Activated T-cell treated with anti-CD3 and anti-CD28 coated beads for 1 hour (primary cell): Measurements from ENCODE around the gene LRATD1.

ENCODE experiments used
- DNase-seq: peaks from one replicate; pipeline ENCODE4 v3.0.0-alpha.2; 2020; ENCODE audit warnings: low read depth

The LRATD1 gene

GRCh38 chr2:14633461-14634181 is 1.1 kb downstream of the LRATD1 start:
- DNase-seq = no peak

- no peak for DNase-seq
These were observed 1.6 kb downstream of the LRATD1 start for GRCh38 chr2:14634182-14634488.

DNA sequence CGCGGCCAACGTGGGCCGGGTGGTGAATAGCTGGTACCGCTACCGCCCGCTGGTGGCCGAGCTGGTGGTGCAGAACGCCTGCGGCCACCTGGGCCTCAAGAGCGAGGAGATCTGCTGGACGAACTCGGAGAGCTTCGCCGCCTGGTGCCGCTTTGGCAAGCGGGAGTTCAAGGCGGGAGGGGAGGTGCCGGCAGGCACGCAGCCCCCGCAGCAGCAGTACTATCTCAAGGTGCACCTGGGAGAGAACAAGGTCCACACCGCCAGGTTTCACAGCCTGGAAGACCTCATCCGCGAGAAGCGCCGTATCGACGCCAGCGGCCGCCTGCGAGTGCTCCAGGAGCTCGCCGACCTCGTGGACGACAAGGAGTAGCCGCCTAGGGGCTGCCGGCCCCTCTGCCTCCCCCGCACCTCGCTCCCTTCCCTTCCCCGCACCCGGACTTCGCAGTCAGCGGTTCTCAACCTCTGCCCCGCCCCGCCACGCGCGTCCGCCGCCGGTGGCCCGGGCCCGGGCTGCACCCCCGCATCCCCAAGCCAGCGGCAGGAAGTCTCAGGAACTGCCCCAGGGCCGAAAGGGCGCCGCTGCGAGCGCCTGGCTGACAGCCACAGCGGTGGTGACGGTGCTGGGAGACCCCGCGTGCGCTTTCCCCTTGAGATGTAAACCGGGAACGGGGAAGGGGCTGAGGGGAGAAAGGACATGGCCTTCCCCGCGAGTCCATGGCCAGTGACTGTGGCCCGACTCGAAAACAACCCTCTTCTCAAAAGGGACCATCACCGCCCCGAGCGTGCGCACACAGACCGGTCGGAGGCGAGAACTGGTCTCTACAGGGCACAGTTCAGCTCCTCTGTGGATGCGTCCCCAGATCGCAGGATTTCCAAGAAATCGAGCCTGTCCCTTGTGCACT is 2.2 kb downstream of the LRATD1 start:
- DNase-seq = no peak

GRCh38 chr2:14635391-14635871 is 2.9 kb downstream of the LRATD1 start:
- no peak for DNase-seq

DNA sequence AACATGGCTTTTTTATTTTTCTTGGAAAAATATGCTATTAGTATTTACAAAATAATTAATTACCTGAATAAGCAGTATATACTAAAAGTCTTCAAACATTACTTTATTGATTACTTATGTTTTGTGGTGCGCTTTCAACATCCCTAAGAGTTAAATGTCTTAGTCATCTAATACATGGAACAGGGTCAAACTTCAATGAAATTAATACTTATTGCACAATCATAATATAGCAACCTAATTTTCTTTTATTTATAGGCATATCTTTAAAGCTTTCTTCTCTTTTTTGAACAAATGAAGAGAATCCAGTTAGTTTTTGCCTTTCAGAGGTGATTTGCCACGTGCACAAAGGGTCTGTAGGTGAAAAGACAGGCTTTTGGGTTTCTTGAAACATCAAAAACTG is 6.0 kb downstream of the LRATD1 start:
- DNase-seq = no peak

GRCh38 chr2:14641116-14641515 is 8.6 kb downstream of the LRATD1 start:
- no peak for DNase-seq

GRCh38 chr2:14642499-14642898 is 10.0 kb downstream of the LRATD1 start:
- no peak for DNase-seq

DNA sequence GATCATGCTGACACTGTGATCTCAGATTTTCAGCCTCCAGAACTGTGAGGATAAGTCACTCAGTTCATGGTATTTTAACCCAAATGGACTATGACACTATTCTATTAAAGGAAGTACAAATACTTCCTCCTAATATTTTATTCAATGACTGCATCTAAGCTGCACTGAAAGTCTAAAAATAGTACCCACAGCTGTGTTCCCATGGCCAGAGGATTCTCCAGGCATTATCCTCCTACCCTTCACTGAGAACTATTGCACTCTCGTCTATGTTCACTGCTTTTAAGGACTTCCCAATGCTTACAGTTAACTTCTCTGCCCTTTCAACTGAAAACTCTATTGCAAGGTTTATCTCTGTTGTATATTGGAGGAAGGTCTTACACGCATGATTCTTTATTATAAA is 15.2 kb downstream of the LRATD1 start:
- DNase-seq = no peak

GRCh38 chr2:14650066-14650465 is 17.5 kb downstream of the LRATD1 start:
- DNase-seq = no peak

DNA sequence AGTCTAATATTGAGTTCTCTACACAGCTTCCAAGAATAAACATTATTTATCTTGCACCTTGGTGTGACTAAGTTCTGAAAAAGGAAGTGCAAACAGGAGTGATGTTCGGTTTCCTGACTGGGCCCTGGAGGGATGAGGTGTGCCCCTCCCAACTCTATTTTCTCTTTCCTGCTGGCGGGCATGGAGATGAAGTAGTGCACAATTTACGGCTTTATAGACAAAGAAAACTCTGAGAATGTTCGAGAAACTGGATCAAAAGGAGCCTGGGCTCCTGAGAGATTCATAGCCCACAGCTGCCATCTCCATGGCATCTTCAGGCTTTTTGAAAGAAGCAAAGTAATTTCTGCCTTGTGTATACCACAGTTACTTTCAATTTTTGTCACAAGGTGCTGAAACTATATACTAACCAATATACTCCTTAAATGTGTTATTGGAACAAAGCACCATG is 22.3 kb downstream of the LRATD1 start:
- no peak for DNase-seq

DNA sequence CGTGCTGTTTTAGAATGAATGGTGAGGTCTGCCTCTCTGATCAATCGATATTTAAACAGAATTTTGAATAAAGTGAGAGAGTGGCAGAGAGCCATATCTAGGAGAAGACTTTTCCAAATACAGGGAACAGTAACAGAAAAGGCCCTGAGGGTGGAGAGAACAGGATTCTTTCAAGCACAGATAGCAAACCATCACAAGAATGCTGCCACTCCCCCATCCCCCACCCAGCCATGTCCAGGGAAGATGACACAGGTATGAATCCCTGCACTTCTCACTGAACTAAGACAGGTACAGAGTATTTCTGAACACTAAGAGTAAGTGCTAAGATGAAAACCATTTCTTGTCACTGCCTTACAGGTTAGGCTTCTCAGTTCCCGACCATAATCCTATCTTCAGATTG is 23.6 kb downstream of the LRATD1 start:
- DNase-seq = no peak

DNA sequence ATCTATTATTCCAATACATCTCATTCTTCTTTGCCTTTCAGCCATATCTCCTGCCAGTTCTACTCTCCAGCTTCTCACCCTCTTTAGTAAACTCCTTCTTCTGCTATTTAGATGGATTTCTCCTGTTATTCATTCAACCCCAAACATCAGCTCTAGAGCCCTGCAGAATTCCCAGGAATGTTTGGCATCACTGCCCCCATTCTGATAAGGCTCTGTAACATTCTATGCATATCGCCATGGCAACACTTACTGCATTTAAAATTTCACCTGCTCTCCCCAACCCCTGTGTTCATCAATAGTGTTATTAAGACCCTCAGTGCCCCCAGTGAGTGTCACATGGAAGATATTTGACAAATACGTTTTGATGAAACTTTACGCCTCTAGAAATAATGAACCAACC is 28.6 kb downstream of the LRATD1 start:
- DNase-seq = no peak

DNA sequence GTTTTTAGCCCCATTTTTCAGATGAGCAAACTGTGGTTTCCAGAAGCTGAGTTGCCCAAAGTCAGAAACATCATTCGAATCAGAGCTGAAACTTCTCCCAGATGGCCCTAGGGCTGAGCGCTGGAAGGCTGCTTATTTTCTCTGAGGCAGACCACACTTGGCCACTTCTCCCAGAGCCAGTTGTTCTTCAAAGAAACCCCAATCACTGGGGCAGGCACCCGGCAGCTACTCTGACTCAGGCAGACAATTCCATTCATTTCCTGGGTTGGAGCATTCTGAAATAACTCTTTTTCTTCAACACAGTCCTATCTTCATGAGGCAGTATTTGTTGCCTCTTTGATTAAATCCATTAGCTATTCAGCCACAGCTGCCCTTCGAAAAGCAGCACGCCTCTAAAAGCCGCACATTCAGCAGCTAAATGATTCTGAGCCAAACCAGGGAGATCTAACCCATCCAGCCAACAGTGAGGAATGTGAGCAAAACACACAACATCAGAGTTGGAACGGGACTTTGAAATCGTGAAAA is 40.9 kb downstream of the LRATD1 start:
- DNase-seq = no peak

DNA sequence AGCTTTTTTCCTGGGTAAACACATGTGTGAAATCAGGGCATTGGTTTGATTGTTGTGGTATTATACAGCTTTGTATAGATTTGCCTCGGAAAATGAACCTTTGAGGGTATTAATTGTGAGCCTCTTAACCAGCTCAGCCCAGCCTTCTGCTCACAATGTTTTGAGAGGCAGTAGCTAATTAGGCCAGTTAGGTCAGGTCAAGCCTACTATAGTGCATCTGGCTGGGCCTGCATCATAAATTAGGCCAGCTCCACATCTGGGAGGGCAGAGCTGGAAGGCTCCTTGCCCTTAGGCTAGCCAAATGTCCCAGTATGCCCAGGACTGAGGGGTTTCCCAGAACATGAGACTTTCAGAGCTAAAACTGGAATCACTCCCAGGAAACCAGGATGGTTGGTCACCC is 43.0 kb downstream of the LRATD1 start:
- no peak for DNase-seq

- DNase-seq = no peak
These were observed 43.9 kb downstream of the LRATD1 start for GRCh38 chr2:14676371-14676770.

DNA sequence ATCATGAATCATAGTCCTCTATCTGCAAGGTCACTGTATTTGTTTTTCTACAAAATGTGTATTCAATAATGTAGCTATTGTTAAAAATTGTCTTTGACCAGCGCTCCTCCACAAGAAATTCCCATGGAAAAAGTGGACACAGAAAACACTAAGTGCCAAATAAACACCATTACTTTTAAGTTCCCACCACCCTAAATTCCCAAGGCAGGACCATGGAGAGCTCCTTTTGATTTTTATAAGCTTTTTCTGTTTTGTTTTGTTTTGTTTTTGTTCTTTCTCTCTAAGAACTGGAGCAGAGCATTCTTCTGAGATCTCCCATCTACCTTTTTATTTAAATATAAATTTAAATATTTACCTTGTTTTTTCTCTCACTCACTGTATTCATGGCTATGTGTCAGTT is 44.5 kb downstream of the LRATD1 start:
- no peak for DNase-seq

GRCh38 chr2:14678761-14679160 is 46.2 kb downstream of the LRATD1 start:
- DNase-seq = no peak

DNA sequence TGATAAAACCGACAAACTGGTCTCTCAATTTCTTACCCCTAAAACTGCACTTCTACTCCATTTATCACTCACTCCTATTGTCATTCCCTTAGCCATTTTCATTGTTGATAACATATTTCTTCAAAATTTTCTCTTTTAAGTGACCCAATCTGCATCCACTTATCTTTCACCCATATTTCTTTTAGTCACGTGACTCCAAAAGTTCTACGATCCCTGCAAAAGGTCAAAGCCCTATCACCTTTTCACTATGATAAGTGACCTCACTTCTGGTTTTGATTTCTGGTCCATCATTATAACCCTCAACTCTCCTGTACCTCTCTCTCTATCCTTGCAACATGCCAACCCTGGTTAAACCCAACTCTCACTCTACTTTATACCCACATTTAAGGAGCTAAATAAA is 49.1 kb downstream of the LRATD1 start:
- DNase-seq = no peak
